ENCODE results near the gene FUBP1. TPM values are rescaled to one million over a fixed set of nuclear protein-coding genes. Genes with fewer than 3 reads are reported as not detected.
"Not testable (repeated sequence)": the region's sequence is repeated elsewhere in the genome, so short reads cannot be mapped to it uniquely, and the experiment has no call there.

FUBP1 gene
- total RNA-seq, 4 donors from 2014 or later: 81.8 to 176 (median 101) TPM

DNA sequence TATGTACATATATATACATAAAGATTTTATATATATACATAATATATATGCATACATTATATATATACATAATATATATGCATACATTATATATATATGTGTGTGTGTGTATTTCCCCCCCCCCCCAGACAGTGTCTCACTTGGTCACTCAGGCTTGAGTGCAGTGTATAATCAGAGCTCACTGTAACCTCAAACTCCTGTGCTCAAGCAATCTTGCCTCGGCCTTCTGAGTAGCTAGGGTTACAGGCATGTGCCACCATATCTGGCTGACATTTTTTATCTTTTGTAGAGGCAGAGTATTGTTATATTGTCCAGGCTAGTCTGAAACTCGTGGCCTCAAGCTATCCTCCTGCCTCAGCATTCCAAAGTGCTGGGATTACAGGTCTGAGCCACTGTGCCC lies 9.0 kb upstream of the FUBP1 start:
- intact Hi-C loops (cut with DNase I; ENCODE audit: low total_unique reads) (no loop called here), in situ Hi-C loops (cut with MboI; ENCODE audit: low pct_ligation_motif_present in 1 of 4, low pct_unique_long_range_greater_than_20kb in 1 of 4, low sequenced_read_pairs in 3 of 4) (no loop called here)
- no peaks in the 10 kb centered on the region for H3K36me3 ChIP-seq
- DNase-seq: no peak
- 83 to 93% methylated on average over 2 of the region's 2 CpGs for WGBS, 2 donors (ENCODE audit: low coverage in 1 of 2)
- no peak overlapping the region for H3K27ac ChIP-seq
- peaks cover 0 to 23% (median 9%) of the 10 kb centered on the region in 4 donors for H3K4me1 ChIP-seq
- H3K27me3 ChIP-seq: no peaks in the 10 kb centered on the region
- no peaks in the 10 kb centered on the region for H3K9me3 ChIP-seq
- TF ChIP-seq EP300 (IDR thresholded peaks at IDR 0.05; ENCODE audit: low read depth): no peak
- TF ChIP-seq POLR2AphosphoS5 (IDR thresholded peaks at IDR 0.05): no peak
- no peak for TF ChIP-seq POLR2A (IDR thresholded peaks at IDR 0.05)
- TF ChIP-seq, protein P1, sequence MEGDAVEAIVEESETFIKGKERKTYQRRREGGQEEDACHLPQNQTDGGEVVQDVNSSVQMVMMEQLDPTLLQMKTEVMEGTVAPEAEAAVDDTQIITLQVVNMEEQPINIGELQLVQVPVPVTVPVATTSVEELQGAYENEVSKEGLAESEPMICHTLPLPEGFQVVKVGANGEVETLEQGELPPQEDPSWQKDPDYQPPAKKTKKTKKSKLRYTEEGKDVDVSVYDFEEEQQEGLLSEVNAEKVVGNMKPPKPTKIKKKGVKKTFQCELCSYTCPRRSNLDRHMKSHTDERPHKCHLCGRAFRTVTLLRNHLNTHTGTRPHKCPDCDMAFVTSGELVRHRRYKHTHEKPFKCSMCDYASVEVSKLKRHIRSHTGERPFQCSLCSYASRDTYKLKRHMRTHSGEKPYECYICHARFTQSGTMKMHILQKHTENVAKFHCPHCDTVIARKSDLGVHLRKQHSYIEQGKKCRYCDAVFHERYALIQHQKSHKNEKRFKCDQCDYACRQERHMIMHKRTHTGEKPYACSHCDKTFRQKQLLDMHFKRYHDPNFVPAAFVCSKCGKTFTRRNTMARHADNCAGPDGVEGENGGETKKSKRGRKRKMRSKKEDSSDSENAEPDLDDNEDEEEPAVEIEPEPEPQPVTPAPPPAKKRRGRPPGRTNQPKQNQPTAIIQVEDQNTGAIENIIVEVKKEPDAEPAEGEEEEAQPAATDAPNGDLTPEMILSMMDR (IDR thresholded peaks at IDR 0.05): no peak
- H3K4me3 ChIP-seq: no peak overlapping the region

DNA sequence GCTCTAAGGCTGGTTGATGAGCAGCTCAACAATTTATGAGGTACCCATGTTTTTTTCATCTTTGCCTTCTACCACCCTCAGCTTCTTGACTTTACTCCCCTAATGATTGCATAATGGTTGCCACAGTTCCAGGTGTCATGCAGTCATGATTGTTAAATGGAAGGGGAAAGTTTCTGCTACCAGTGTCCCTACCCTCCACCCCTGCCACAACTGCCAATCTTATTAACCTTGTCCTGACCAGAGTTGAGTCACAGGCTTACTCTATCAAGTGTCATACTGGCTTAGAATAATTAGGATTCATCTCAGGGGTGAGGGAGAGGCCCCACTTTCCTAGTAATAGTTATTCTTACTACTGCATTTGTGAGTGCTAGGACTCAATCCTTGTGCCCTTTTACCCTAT lies 7.9 kb upstream of the FUBP1 start:
- no peak overlapping the region for H3K4me3 ChIP-seq
- H3K27me3 ChIP-seq: no peaks in the 10 kb centered on the region
- peaks cover 0 to 18% (median 5%) of the 10 kb centered on the region in 4 donors for H3K4me1 ChIP-seq
- in situ Hi-C loops (cut with MboI; ENCODE audit: low pct_ligation_motif_present in 1 of 4, low pct_unique_long_range_greater_than_20kb in 1 of 4, low sequenced_read_pairs in 3 of 4): no loop called here
- TF ChIP-seq, protein P1 (IDR thresholded peaks at IDR 0.05): no peak
- TF ChIP-seq POLR2A (IDR thresholded peaks at IDR 0.05): no peak
- no peak for TF ChIP-seq EP300 (IDR thresholded peaks at IDR 0.05; ENCODE audit: low read depth)
- no peak for TF ChIP-seq POLR2AphosphoS5 (IDR thresholded peaks at IDR 0.05)
- H3K9me3 ChIP-seq: no peaks in the 10 kb centered on the region
- no peak for DNase-seq
- intact Hi-C loops (cut with DNase I; ENCODE audit: low total_unique reads): no loop called here
- H3K27ac ChIP-seq: no peak overlapping the region
- H3K36me3 ChIP-seq: no peaks in the 10 kb centered on the region

DNA sequence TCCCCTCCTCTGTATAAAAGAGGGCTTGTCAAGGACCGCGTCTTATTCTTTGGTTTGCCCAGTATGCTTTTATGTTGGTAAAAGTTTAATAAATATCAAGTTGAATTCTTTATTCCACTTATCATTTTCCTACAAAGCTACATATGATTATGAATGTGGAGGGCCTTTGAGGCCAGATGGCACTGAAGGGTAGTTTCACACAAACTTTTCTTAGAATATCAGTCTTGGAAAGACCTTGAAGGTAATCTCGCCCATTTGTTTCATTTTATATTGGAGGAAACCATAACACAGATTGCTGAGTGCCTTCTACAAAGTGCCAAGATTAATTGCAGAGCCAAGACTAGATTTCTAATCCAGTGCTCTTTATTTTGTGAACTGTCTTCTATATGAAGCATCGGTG lies 5.8 kb upstream of the FUBP1 start:
- Histone ChIP-seq H3K4me1 (peaks cover 0 to 29% (median 15%) of the 10 kb centered on the region in 4 donors), H3K27me3 (no peaks in the 10 kb centered on the region), H3K27ac (peak overlapping the region in 1 of 4 donors; percentile 16), H3K36me3 (no peaks in the 10 kb centered on the region), H3K4me3 (no peak overlapping the region), H3K9me3 (no peaks in the 10 kb centered on the region)
- no peak for TF ChIP-seq EP300 (IDR thresholded peaks at IDR 0.05; ENCODE audit: low read depth)
- TF ChIP-seq POLR2AphosphoS5 (IDR thresholded peaks at IDR 0.05): no peak
- TF ChIP-seq, protein P1 (IDR thresholded peaks at IDR 0.05): no peak
- TF ChIP-seq POLR2A (IDR thresholded peaks at IDR 0.05): no peak
- DNase-seq: no peak
- WGBS, 2 donors (ENCODE audit: low coverage in 1 of 2): 96 to 98% methylated on average over 4 of the region's 4 CpGs
- in situ Hi-C loops (cut with MboI; ENCODE audit: low pct_ligation_motif_present in 1 of 4, low pct_unique_long_range_greater_than_20kb in 1 of 4, low sequenced_read_pairs in 3 of 4) (no loop called here), intact Hi-C loops (cut with DNase I; ENCODE audit: low total_unique reads) (loop anchor here (5.0 kb wide), 1 partner anchor 128 kb away; no protein-coding TSS in a partner anchor)

DNA sequence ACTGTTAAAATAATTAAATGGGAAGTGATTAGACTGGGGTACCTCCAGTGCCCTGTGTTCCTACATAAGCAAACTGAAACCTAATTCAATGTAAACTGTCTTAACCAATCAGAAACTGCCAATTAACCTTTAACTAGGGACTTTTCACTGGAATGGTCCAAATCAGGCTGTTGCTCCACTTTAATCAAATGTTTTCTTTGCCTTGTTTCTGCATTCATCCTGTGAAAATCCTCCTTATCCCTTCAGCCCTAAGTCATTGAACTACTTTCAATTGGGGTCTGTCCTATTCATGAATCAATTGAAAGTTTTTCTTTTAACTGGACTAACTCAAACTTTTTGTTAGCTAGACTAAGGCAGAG lies 5.1 kb upstream of the FUBP1 start:
- DNase-seq: no peak
- no peak for TF ChIP-seq POLR2AphosphoS5 (IDR thresholded peaks at IDR 0.05)
- TF ChIP-seq, protein P1 (IDR thresholded peaks at IDR 0.05): no peak
- no peak for TF ChIP-seq EP300 (IDR thresholded peaks at IDR 0.05; ENCODE audit: low read depth)
- TF ChIP-seq POLR2A (IDR thresholded peaks at IDR 0.05): no peak
- in situ Hi-C loops (cut with MboI; ENCODE audit: low pct_ligation_motif_present in 1 of 4, low pct_unique_long_range_greater_than_20kb in 1 of 4, low sequenced_read_pairs in 3 of 4) (no loop called here), intact Hi-C loops (cut with DNase I; ENCODE audit: low total_unique reads) (loop anchor here (5.0 kb wide), 1 partner anchor 128 kb away; no protein-coding TSS in a partner anchor)
- Histone ChIP-seq H3K4me1 (peaks cover 0 to 29% (median 15%) of the 10 kb centered on the region in 4 donors), H3K27me3 (no peaks in the 10 kb centered on the region), H3K9me3 (no peaks in the 10 kb centered on the region), H3K27ac (peak overlapping the region in 2 of 4 donors; percentile 12 to 16), H3K36me3 (no peaks in the 10 kb centered on the region), H3K4me3 (no peak overlapping the region)

DNA sequence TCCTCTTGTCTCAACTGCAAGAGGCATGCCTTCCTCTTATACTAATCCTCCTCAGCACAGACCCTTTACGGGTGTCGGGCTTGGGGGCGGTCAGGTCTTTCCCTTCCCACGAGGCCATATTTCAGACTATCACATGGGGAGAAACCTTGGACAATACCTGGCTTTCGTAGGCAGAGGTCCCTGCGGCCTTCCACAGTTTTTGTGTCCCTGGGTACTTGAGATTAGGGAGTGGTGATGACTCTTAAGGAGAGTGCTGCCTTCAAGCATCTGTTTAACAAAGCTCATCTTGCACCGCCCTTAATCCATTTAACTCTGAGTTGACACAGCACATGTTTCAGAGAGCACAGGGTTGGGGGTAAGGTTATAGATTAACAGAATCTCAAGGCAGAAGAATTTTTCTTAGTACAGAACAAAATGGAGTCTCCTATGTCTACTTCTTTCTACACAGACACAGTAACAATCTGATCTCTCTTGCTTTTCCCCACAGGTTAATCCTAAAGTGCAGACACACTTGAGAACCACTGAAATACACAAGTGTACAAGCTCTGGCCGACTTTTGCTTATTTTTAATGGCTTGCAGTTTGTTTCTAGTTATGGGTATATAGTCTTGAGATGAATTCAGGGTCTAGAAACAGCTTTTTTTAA lies 4.6 kb upstream of the FUBP1 start:
- H3K36me3 ChIP-seq; in situ Hi-C loops (cut with MboI; ENCODE audit: low pct_ligation_motif_present in 1 of 4, low pct_unique_long_range_greater_than_20kb in 1 of 4, low sequenced_read_pairs in 3 of 4); H3K27me3 ChIP-seq; H3K4me3 ChIP-seq; H3K9me3 ChIP-seq; DNase-seq: not testable (repeated sequence)
- Histone ChIP-seq H3K27ac (peak overlapping the region in 2 of 4 donors; percentile 12 to 16), H3K4me1 (peaks cover 0 to 29% (median 15%) of the 10 kb centered on the region in 4 donors)
- WGBS, 2 donors (ENCODE audit: low coverage in 1 of 2): 29 to 80% methylated on average over 1 to 8 of the region's 8 CpGs
- intact Hi-C loops (cut with DNase I; ENCODE audit: low total_unique reads): loop anchor here (5.0 kb wide), 1 partner anchor 129 kb away; no protein-coding TSS in a partner anchor

All from transverse colon (tissue), 4 donors.